ACC112 (cell line): ENCODE data around the gene MEX3C.

Source experiments
- H2AFZ ChIP-seq: fragments of 200-600 bp; sonication (generic); one replicate; pipeline ENCODE4 v1.6.0; 2017; ENCODE audit warnings: antibody characterized with exemption, low read length; ENCODE audit not compliant: unreplicated experiment
- H3K27ac ChIP-seq: fragments of 200-600 bp; sonication (generic); 2 replicates; pipeline ENCODE4 v1.5.1; 2014; ENCODE audit warnings: low read depth, mild to moderate bottlenecking, antibody characterized with exemption, low read length, moderate library complexity
- H3K27me3 ChIP-seq: fragments of 200-600 bp; sonication (generic); 2 replicates; pipeline ENCODE4 v1.6.1; 2014; ENCODE audit warnings: mild to moderate bottlenecking, antibody characterized with exemption, low read length, moderate library complexity, mixed read lengths; ENCODE audit not compliant: insufficient read depth
- H3K36me3 ChIP-seq: fragments of 200-600 bp; sonication (generic); 2 replicates; pipeline ENCODE4 v1.6.1; 2016; ENCODE audit warnings: mild to moderate bottlenecking, antibody characterized with exemption, low read length, moderate library complexity, mixed read lengths; ENCODE audit not compliant: insufficient read depth
- H3K4me1 ChIP-seq: fragments of 200-600 bp; sonication (generic); one replicate; pipeline ENCODE4 v1.6.1; 2016; ENCODE audit warnings: low read length, mixed read lengths; ENCODE audit not compliant: insufficient read depth, unreplicated experiment, control insufficient read depth
- H3K4me3 ChIP-seq: fragments of 200-600 bp; sonication (generic); 2 replicates; pipeline ENCODE4 v1.5.1; 2014; ENCODE audit warnings: mild to moderate bottlenecking, low read depth, low read length
- H3K79me2 ChIP-seq: fragments of 200-600 bp; sonication (generic); one replicate; pipeline ENCODE4 v1.6.0; 2016; ENCODE audit warnings: low read length; ENCODE audit not compliant: control insufficient read depth, unreplicated experiment, insufficient read depth

The MEX3C gene

GRCh38 chr18:51135364-51135763 lies 62.1 kb downstream of the MEX3C start:
- Histone ChIP-seq H3K27ac (no peak overlapping the region), H2AFZ (no peak overlapping the region), H3K4me3 (no peak overlapping the region), H3K27me3 (no peaks in the 10 kb centered on the region), H3K79me2 (no peaks in the 10 kb centered on the region), H3K4me1 (peaks cover 5% of the 10 kb centered on the region), H3K36me3 (no peaks in the 10 kb centered on the region)

DNA sequence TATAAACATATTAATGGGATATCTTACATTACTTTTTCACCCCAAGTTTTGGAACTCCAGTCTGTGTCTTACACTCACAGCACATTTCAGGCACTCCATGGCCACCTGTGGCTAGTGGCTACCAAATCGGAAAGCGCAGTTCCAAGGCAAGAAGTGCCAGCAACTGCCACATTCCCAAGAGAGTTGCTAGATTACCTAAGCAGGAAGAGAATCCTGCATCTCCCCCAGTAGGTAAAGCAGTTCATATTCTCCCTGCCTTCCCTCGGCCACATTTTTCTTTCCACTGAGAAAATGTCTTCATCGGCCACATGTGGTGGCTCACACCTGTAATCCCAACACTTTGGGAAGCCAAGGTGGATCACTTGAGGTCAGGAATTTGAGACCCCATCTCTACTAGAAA lies 62.8 kb downstream of the MEX3C start:
- H3K79me2 ChIP-seq, result no peaks in the 10 kb centered on the region
- H3K27ac ChIP-seq, result no peak overlapping the region
- H3K27me3 ChIP-seq, result no peaks in the 10 kb centered on the region
- H2AFZ ChIP-seq, result no peak overlapping the region
- H3K4me1 ChIP-seq, result peaks cover 5% of the 10 kb centered on the region
- H3K4me3 ChIP-seq, result no peak overlapping the region
- H3K36me3 ChIP-seq, result no peaks in the 10 kb centered on the region

DNA sequence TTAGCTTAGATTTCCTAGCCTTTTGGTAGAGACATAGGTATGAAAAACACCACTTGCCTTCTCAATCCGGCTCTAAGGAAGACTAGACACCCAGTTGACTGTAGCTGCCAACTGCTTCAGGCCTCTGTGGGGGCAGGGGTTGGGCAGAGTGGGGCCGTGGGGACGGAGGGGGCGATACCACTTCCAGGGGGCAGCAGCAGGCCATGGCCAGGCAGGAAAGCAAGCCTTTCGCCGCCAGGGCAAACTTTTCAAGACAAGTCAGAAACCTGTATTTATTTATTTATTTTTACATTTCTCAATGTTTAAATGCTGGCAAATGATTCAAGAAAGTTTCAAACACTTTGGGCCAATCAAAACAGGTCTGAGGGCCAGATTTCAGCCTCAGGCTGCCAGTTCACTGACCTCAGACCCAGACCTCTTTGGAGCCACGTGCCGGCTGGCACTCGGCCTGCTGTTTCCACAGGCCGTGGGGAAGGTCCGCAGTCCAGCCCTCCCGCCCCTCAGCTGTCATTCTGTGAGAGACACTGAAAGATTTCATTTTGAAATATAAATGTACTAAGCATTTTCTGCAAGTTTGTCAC lies 63.8 kb downstream of the MEX3C start:
- no peak overlapping the region for H3K27ac ChIP-seq
- H3K4me1 ChIP-seq, result peaks cover 5% of the 10 kb centered on the region
- H2AFZ ChIP-seq, result no peak overlapping the region
- H3K27me3 ChIP-seq, result no peaks in the 10 kb centered on the region
- no peaks in the 10 kb centered on the region for H3K36me3 ChIP-seq
- H3K4me3 ChIP-seq, result no peak overlapping the region
- H3K79me2 ChIP-seq, result no peaks in the 10 kb centered on the region

DNA sequence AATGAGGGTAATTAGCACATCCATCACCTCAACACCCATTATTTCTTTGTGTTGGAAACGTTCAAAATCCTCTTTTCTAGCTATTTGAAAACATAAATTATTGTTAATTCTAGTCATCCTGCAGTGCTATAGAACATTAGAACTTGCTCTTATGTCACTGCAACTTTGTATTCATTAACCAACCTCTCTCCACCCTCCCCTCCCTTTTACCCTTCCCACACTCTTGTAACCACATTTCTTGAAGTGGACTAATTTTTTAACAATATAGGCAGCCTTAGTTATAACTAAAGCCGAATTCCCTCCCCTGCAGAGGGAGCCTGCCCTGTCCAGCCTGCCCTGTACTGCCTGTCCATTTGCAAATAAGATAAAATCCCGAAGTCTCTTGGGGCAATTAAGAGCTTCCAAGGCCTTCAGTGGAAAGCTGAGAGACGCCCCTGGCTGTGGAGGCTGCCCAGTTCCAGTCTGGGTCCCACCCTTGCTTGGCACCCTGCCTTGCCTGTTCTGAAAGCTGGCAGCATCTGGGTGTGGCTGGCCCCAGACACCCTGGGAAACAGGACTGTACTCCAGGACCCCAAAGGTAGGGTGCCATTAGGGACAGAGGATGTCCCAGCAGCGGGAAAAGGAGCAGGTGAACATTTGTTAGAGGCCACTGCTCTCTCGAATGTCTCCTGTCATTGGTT lies 65.1 kb downstream of the MEX3C start:
- Histone ChIP-seq H3K27ac (no peak overlapping the region), H3K27me3 (no peaks in the 10 kb centered on the region), H3K4me3 (no peak overlapping the region), H3K4me1 (peaks cover 5% of the 10 kb centered on the region), H3K79me2 (no peaks in the 10 kb centered on the region), H2AFZ (no peak overlapping the region), H3K36me3 (no peaks in the 10 kb centered on the region)

- Histone ChIP-seq H3K27me3 (no peaks in the 10 kb centered on the region), H3K4me1 (no peaks in the 10 kb centered on the region), H3K27ac (no peak overlapping the region), H3K4me3 (no peak overlapping the region), H3K36me3 (no peaks in the 10 kb centered on the region), H2AFZ (no peak overlapping the region), H3K79me2 (no peaks in the 10 kb centered on the region)
Observed at GRCh38 chr18:51128533-51128932, 68.9 kb downstream of the MEX3C start.

DNA sequence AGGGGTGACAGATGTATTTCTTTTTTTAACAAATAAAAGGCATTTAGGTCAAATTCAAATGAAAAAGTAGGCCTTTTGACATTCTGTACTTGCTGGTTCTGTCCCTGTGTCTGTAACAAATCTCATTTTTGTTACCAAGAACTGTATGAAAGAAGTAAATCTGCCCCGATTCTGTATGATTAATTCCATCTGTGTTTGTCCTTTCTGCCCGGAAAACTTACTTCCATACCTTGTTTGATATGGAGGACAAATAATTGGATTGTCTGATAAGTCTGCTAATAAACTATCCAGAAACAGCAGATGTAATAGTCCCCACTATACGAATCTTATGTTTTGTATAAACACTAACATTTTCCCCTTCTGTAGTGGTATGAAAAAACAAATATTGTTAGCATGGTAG lies 69.8 kb downstream of the MEX3C start:
- Histone ChIP-seq H3K36me3 (no peaks in the 10 kb centered on the region), H3K27me3 (no peaks in the 10 kb centered on the region)

DNA sequence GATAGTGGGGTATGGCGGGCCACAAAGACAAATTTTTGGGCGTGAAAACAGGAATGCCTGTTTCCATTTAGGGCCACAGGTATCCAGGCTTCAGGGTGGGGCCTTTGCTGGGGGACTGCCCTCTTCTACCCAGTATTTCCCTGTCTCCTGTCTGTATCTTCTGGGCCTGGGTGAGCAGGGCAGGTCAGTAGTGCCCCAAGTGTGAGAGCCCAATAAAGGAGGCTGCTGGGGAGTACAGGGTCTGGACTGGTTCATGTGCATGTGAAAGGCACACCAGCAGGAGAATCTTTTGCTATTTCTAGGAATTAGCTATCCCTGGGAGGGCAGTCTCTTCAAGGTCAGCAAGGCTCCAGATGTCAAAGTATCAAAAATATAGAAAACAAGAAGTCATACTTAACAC lies 71.5 kb downstream of the MEX3C start:
- Histone ChIP-seq H3K4me3 (no peak overlapping the region), H2AFZ (no peak overlapping the region), H3K79me2 (no peaks in the 10 kb centered on the region), H3K27me3 (no peaks in the 10 kb centered on the region), H3K4me1 (no peaks in the 10 kb centered on the region), H3K27ac (no peak overlapping the region), H3K36me3 (no peaks in the 10 kb centered on the region)

More for the DNA sequence above, 69.8 kb downstream of the MEX3C start:
- Histone ChIP-seq H3K27ac (no peak overlapping the region), H2AFZ (no peak overlapping the region), H3K4me1 (no peaks in the 10 kb centered on the region), H3K79me2 (no peaks in the 10 kb centered on the region), H3K4me3 (no peak overlapping the region)
